ENCODE measurements around the gene SLC12A5. TPM values are rescaled to one million over a fixed set of nuclear protein-coding genes. Genes with fewer than 3 reads are reported as not detected.

The SLC12A5 gene
- total RNA-seq, 2 experiments from 2014 or later, result 3.8 to 11.0 TPM

- Histone ChIP-seq H3K4me2 (ENCODE audit: low read length) (no peak overlapping the region), H3K9me3 (ENCODE audit: low read length) (no peaks in the 10 kb centered on the region), H3K36me3 (ENCODE audit: insufficient read depth, low read length) (no peaks in the 10 kb centered on the region), H3K27ac (ENCODE audit: low read depth, low read length, poor library complexity, severe bottlenecking) (no peak overlapping the region), H3K4me1 (ENCODE audit: insufficient read depth, low read length, poor library complexity, severe bottlenecking) (no peaks in the 10 kb centered on the region), H4K20me1 (ENCODE audit: insufficient read depth, low read length) (no peaks in the 10 kb centered on the region), H3K4me3 (ENCODE audit: low read depth, low read length, poor library complexity, severe bottlenecking) (no peak overlapping the region), H3K9me2 (ENCODE audit: insufficient read depth, low read length) (no peaks in the 10 kb centered on the region), H3K79me2 (ENCODE audit: insufficient read depth, low read depth, low read length) (no peaks in the 10 kb centered on the region), H2AFZ (ENCODE audit: low read length) (no peak overlapping the region)
- intact Hi-C loops (cut with micrococcal nuclease; ENCODE audit: unreplicated experiment), result no loop called here
- TF ChIP-seq EZH2phosphoT487 (IDR thresholded peaks at IDR 0.05; ENCODE audit: borderline replicate concordance, low read depth, low read length) (no peak), CTCF (conservative IDR thresholded peaks at IDR 0.05; ENCODE audit: low read length) (no peak)
- CTCF ChIA-PET (ENCODE audit: unreplicated experiment), result no interaction called here
- DNase-seq (ENCODE audit: low spot score), result no peak
- no TSS peak for BruUV-seq (replicated peaks)
- POLR2A ChIA-PET, result interaction anchor here (0.6 kb wide), 1 partner anchor 37 kb away, joined by 3 read pairs; no protein-coding TSS in a partner anchor
These were observed 5.0 kb downstream of the SLC12A5 start for GRCh38 chr20:46034039-46034438.

- intact Hi-C loops (cut with micrococcal nuclease; ENCODE audit: unreplicated experiment), result no loop called here
- no peak for DNase-seq (ENCODE audit: low spot score)
- POLR2A ChIA-PET, result no interaction called here
- CTCF ChIA-PET (ENCODE audit: unreplicated experiment), result no interaction called here
- Histone ChIP-seq H3K4me1 (ENCODE audit: insufficient read depth, low read length, poor library complexity, severe bottlenecking) (no peaks in the 10 kb centered on the region), H3K4me3 (ENCODE audit: low read depth, low read length, poor library complexity, severe bottlenecking) (no peak overlapping the region), H3K9me2 (ENCODE audit: insufficient read depth, low read length) (no peaks in the 10 kb centered on the region), H3K9me3 (ENCODE audit: low read length) (no peaks in the 10 kb centered on the region), H2AFZ (ENCODE audit: low read length) (no peak overlapping the region), H3K79me2 (ENCODE audit: insufficient read depth, low read depth, low read length) (no peaks in the 10 kb centered on the region), H3K4me2 (ENCODE audit: low read length) (no peak overlapping the region), H3K36me3 (ENCODE audit: insufficient read depth, low read length) (no peaks in the 10 kb centered on the region), H3K27ac (ENCODE audit: low read depth, low read length, poor library complexity, severe bottlenecking) (no peak overlapping the region), H4K20me1 (ENCODE audit: insufficient read depth, low read length) (no peaks in the 10 kb centered on the region)
- no TSS peak for BruUV-seq (replicated peaks)
- TF ChIP-seq CTCF (conservative IDR thresholded peaks at IDR 0.05; ENCODE audit: low read length) (no peak), EZH2phosphoT487 (IDR thresholded peaks at IDR 0.05; ENCODE audit: borderline replicate concordance, low read depth, low read length) (no peak)
These were observed 6.2 kb downstream of the SLC12A5 start for GRCh38 chr20:46035253-46035652.

- Histone ChIP-seq H3K36me3 (ENCODE audit: insufficient read depth, low read length) (no peaks in the 10 kb centered on the region), H3K4me2 (ENCODE audit: low read length) (no peak overlapping the region), H2AFZ (ENCODE audit: low read length) (no peak overlapping the region), H3K79me2 (ENCODE audit: insufficient read depth, low read depth, low read length) (no peaks in the 10 kb centered on the region), H3K4me1 (ENCODE audit: insufficient read depth, low read length, poor library complexity, severe bottlenecking) (no peaks in the 10 kb centered on the region), H3K27ac (ENCODE audit: low read depth, low read length, poor library complexity, severe bottlenecking) (no peak overlapping the region), H3K9me3 (ENCODE audit: low read length) (no peaks in the 10 kb centered on the region), H3K4me3 (ENCODE audit: low read depth, low read length, poor library complexity, severe bottlenecking) (no peak overlapping the region), H3K9me2 (ENCODE audit: insufficient read depth, low read length) (no peaks in the 10 kb centered on the region), H4K20me1 (ENCODE audit: insufficient read depth, low read length) (no peaks in the 10 kb centered on the region)
- intact Hi-C loops (cut with micrococcal nuclease; ENCODE audit: unreplicated experiment), result no loop called here
- BruUV-seq (replicated peaks), result no TSS peak
- TF ChIP-seq CTCF (conservative IDR thresholded peaks at IDR 0.05; ENCODE audit: low read length) (no peak), EZH2phosphoT487 (IDR thresholded peaks at IDR 0.05; ENCODE audit: borderline replicate concordance, low read depth, low read length) (no peak)
- no peak for DNase-seq (ENCODE audit: low spot score)
- POLR2A ChIA-PET, result no interaction called here
- CTCF ChIA-PET (ENCODE audit: unreplicated experiment), result no interaction called here
These were observed 6.7 kb downstream of the SLC12A5 start for GRCh38 chr20:46035713-46036112.
